ENCODE results near the gene DPP6.

The DPP6 gene

GRCh38 chr7:154431045-154431444 is 378.8 kb downstream of the DPP6 start:
- no peak overlapping the region for H3K4me3 ChIP-seq (ENCODE audit: control insufficient read depth, low read depth, low read length)
- TF ChIP-seq, protein P1, sequence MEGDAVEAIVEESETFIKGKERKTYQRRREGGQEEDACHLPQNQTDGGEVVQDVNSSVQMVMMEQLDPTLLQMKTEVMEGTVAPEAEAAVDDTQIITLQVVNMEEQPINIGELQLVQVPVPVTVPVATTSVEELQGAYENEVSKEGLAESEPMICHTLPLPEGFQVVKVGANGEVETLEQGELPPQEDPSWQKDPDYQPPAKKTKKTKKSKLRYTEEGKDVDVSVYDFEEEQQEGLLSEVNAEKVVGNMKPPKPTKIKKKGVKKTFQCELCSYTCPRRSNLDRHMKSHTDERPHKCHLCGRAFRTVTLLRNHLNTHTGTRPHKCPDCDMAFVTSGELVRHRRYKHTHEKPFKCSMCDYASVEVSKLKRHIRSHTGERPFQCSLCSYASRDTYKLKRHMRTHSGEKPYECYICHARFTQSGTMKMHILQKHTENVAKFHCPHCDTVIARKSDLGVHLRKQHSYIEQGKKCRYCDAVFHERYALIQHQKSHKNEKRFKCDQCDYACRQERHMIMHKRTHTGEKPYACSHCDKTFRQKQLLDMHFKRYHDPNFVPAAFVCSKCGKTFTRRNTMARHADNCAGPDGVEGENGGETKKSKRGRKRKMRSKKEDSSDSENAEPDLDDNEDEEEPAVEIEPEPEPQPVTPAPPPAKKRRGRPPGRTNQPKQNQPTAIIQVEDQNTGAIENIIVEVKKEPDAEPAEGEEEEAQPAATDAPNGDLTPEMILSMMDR (conservative IDR thresholded peaks at IDR 0.05; ENCODE audit: control insufficient read depth, insufficient read depth, low read depth, low read length) = no peak
- DNase-seq (ENCODE audit: low read depth) = no peak

DNA sequence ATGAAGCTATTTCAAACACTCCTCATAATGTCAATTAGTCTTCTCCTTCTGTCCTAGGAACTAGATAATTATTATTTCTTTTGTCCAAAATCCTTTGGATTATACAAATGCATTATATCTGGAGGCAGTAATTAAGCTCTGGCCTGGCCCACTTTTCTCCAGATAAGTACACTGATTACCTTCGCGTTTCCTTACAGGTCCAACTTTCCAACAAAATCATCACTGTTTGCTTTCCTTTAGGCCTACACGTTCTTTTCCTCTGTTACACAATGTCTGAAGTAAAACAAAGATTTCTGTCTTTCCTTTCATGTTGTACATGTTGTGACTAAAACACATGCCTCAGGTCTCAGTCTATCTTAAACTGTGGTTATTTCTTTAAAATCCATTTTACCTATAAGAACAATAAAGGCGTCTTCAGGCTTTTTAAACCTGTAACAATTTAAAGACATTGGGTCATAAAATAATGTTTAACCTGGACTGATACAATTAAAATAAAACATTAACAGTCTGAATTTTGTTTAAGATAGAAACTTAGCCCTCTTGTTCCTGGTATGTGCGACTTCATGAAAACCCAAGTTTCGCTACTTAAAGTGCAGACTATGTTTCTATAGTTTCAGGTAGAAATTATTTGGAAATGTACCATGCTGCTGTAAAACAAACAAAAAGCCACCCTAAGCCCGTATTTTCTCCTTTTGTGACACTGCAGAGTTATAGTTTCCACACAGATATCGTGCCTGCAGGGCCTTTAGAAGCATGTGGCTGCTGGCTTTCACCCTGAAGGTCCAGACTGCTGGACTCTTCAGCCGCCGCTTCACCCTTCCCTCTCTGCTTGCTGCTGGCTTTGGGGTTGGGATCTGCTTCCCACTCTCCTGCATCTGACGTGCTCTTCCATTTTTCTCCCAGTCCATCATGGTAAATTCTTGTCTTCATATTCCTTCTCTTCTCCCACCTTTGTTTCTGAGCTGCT is 381.7 kb downstream of the DPP6 start:
- DNase-seq (ENCODE audit: low read depth) = no peak
- TF ChIP-seq, protein P1 (conservative IDR thresholded peaks at IDR 0.05; ENCODE audit: control insufficient read depth, insufficient read depth, low read depth, low read length) = no peak
- H3K4me3 ChIP-seq (ENCODE audit: control insufficient read depth, low read depth, low read length) = no peak overlapping the region

GRCh38 chr7:154436560-154436959 is 384.4 kb downstream of the DPP6 start:
- TF ChIP-seq, protein P1 (conservative IDR thresholded peaks at IDR 0.05; ENCODE audit: control insufficient read depth, insufficient read depth, low read depth, low read length) = no peak
- no peak overlapping the region for H3K4me3 ChIP-seq (ENCODE audit: control insufficient read depth, low read depth, low read length)
- no peak for DNase-seq (ENCODE audit: low read depth)

GRCh38 chr7:154437234-154437633 is 385.0 kb downstream of the DPP6 start:
- no peak overlapping the region for H3K4me3 ChIP-seq (ENCODE audit: control insufficient read depth, low read depth, low read length)
- no peak for DNase-seq (ENCODE audit: low read depth)
- TF ChIP-seq, protein P1 (conservative IDR thresholded peaks at IDR 0.05; ENCODE audit: control insufficient read depth, insufficient read depth, low read depth, low read length) = no peak

DNA sequence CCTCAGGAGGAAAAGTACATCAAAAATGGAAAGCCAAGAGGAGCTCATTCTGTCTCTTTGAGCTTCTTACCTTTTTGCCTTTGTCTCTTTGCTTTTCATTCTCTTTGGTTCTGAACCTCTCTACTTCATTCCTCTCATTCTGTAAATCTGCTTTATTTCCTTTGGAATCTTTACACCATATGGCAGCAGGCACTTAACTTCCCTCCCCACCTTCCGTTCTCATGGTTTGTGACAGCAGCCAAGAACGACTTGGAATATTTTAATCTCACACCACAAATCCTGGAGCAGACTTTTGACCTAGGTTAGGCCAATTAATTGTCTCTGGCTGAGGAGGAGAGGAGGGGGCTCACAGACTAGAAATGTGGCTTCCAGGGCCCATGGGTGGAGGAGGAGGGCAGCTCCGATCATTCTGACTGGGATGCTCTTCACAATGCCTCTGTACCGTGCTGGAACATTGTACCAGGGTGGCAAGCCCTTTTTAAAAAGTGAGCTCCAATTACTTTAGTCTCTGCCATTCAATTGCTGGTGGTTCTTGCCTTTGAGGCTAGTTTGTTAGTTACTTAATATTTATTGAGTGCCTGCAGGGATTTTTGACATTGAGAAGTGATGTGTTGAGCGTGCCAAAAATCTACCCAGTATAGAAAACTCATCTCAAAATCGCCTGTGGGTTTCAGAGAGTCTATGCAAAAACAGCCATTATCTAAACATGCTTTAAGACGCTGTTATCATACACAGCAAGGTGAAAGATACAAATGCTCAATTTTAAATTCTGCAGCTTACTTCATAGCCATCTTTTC is 386.6 kb downstream of the DPP6 start:
- no peak overlapping the region for H3K4me3 ChIP-seq (ENCODE audit: control insufficient read depth, low read depth, low read length)
- TF ChIP-seq, protein P1 (conservative IDR thresholded peaks at IDR 0.05; ENCODE audit: control insufficient read depth, insufficient read depth, low read depth, low read length) = no peak
- DNase-seq (ENCODE audit: low read depth) = no peak

- no peak for DNase-seq (ENCODE audit: low read depth)
- H3K4me3 ChIP-seq (ENCODE audit: control insufficient read depth, low read depth, low read length) = no peak overlapping the region
- TF ChIP-seq, protein P1 (conservative IDR thresholded peaks at IDR 0.05; ENCODE audit: control insufficient read depth, insufficient read depth, low read depth, low read length) = no peak
These were observed 387.9 kb downstream of the DPP6 start for GRCh38 chr7:154440058-154440457.

Data from fibroblast of mammary gland (primary cell).